GM06990 (cell line): Measurements from ENCODE around the gene RAB25.

Experiments
- DNase-seq: peaks from one replicate; pipeline ENCODE4 v3.0.0-alpha.2; 2011; ENCODE audit not compliant: insufficient read length; ENCODE audit errors: extremely low read depth
- H3K27me3 ChIP-seq: replicated peaks from 2 replicates; pipeline ENCODE4 v1.6.0; 2011; ENCODE audit warnings: low read length; ENCODE audit not compliant: control insufficient read depth, insufficient read depth
- H3K36me3 ChIP-seq: 2 replicates; pipeline ENCODE4 v1.5.1; 2011; ENCODE audit warnings: low read length; ENCODE audit not compliant: control insufficient read depth, insufficient read depth
- H3K4me3 ChIP-seq: replicated peaks from 2 replicates; pipeline ENCODE4 v1.5.1; 2011; ENCODE audit warnings: low read depth, mild to moderate bottlenecking, control low read depth, low read length
- CTCF ChIP-seq: IDR thresholded peaks from 2 replicates; pipeline ENCODE4 v1.5.1; 2011; ENCODE audit warnings: low read length, control low read depth, mild to moderate bottlenecking, inconsistent platforms; ENCODE audit not compliant: insufficient read depth, poor library complexity, severe bottlenecking

RAB25 gene

GRCh38 chr1:156081917-156082308 is 21.0 kb downstream of the RAB25 start:
- H3K36me3 ChIP-seq = no peaks in the 10 kb centered on the region
- peak overlapping the region; percentile 76 for H3K4me3 ChIP-seq
- TF ChIP-seq CTCF = no peak
- no peak for DNase-seq
- peaks cover 1% of the 10 kb centered on the region; the same call in 1 of the 2 replicates for H3K27me3 ChIP-seq

GRCh38 chr1:156082309-156083091 is 21.5 kb downstream of the RAB25 start, which contains the start of gene MEX3A:
MEX3A (minus strand) TSS chr1:156082465; CDS start chr1:156081998, 467 bp downstream.
- Histone ChIP-seq H3K4me3 (peak within 1 kb of the TSS; percentile 76), H3K36me3 (no peaks in the 10 kb centered on the region), H3K27me3 (peaks cover 1% of the 10 kb centered on the region; the same call in 1 of the 2 replicates)
- peak; percentile 79 for DNase-seq
- TF ChIP-seq CTCF = no peak

- no peak overlapping the region for H3K4me3 ChIP-seq
Measured at GRCh38 chr1:156083800-156084790, 23.1 kb downstream of the RAB25 start.

GRCh38 chr1:156086256-156086662 is 25.3 kb downstream of the RAB25 start:
- no peak for TF ChIP-seq CTCF
- Histone ChIP-seq H3K4me3 (no peak overlapping the region), H3K36me3 (no peaks in the 10 kb centered on the region), H3K27me3 (peaks cover 1% of the 10 kb centered on the region; the same call in 1 of the 2 replicates)
- no peak for DNase-seq

More at GRCh38 chr1:156083800-156084790, 23.1 kb downstream of the RAB25 start:
- Histone ChIP-seq H3K27me3 (peaks cover 1% of the 10 kb centered on the region; the same call in 1 of the 2 replicates), H3K36me3 (no peaks in the 10 kb centered on the region)
- DNase-seq = no peak
- TF ChIP-seq CTCF = no peak

GRCh38 chr1:156089704-156090103 is 28.7 kb downstream of the RAB25 start:
- H3K36me3 ChIP-seq = no peaks in the 10 kb centered on the region
- no peak overlapping the region for H3K4me3 ChIP-seq
- no peak for DNase-seq
- no peak for TF ChIP-seq CTCF
- H3K27me3 ChIP-seq = no peaks in the 10 kb centered on the region
